GM19397 (cell line): ENCODE results near the gene PHF20.
"Not testable (repeated sequence)": the region's sequence is repeated elsewhere in the genome, so short reads cannot be mapped to it uniquely, and the experiment has no call there.

Experiments used
- ATAC-seq: cut with Tn5 transposase; IDR thresholded peaks from one replicate; pipeline ENCODE4 v1.9.1; 2021; ENCODE audit warnings: mild to moderate bottlenecking, moderate library complexity; ENCODE audit not compliant: unreplicated experiment

The PHF20 gene

GRCh38 chr20:35910254-35910653 is 138.4 kb downstream of the PHF20 start:
- ATAC-seq = no peak

- ATAC-seq = no peak
Observed at GRCh38 chr20:35912881-35913280, 141.1 kb downstream of the PHF20 start.

GRCh38 chr20:35917077-35917476 is 145.3 kb downstream of the PHF20 start:
- no peak for ATAC-seq

GRCh38 chr20:35918021-35918420 is 146.2 kb downstream of the PHF20 start:
- ATAC-seq = no peak

- no peak for ATAC-seq
Observed at GRCh38 chr20:35920523-35920922, 148.7 kb downstream of the PHF20 start.

- no peak for ATAC-seq
Observed at GRCh38 chr20:35929301-35929700, 157.5 kb downstream of the PHF20 start.

- ATAC-seq = no peak
Observed at GRCh38 chr20:35934050-35934449, 162.2 kb downstream of the PHF20 start.

- no peak for ATAC-seq
Observed at GRCh38 chr20:35939264-35939663, 167.4 kb downstream of the PHF20 start.

GRCh38 chr20:35941620-35942019 is 169.8 kb downstream of the PHF20 start:
- no peak for ATAC-seq

GRCh38 chr20:35942243-35942642 is 170.4 kb downstream of the PHF20 start:
- no peak for ATAC-seq

GRCh38 chr20:35947489-35947888 is 175.7 kb downstream of the PHF20 start:
- no peak for ATAC-seq

GRCh38 chr20:35947907-35948306 is 176.1 kb downstream of the PHF20 start:
- ATAC-seq = no peak

GRCh38 chr20:35950093-35950492 is 178.3 kb downstream of the PHF20 start:
- no peak for ATAC-seq

- not testable (repeated sequence) for ATAC-seq
Observed at GRCh38 chr20:35952080-35952479, 180.3 kb downstream of the PHF20 start.

GRCh38 chr20:35952480-35953386 is 180.9 kb downstream of the PHF20 start:
- no peak for ATAC-seq

- ATAC-seq = peak; percentile 27
Observed at GRCh38 chr20:35953387-35954199, 181.8 kb downstream of the PHF20 start.

GRCh38 chr20:35954200-35954906 is 182.5 kb downstream of the PHF20 start, which contains the start of gene SCAND1:
Gene SCAND1 (minus strand): TSS chr20:35954502. CDS start chr20:35954284, 218 bp downstream.
- ATAC-seq = peak; percentile 89

GRCh38 chr20:35954907-35955251 is 183.1 kb downstream of the PHF20 start:
- ATAC-seq = no peak

GRCh38 chr20:35956616-35957015 is 184.8 kb downstream of the PHF20 start:
- no peak for ATAC-seq

- ATAC-seq = not testable (repeated sequence)
Observed at GRCh38 chr20:35959291-35959690, 187.5 kb downstream of the PHF20 start.

- ATAC-seq = no peak
Observed at GRCh38 chr20:35963878-35964277, 192.1 kb downstream of the PHF20 start.
